ENCODE measurements around the gene FRY.

FRY gene

DNA sequence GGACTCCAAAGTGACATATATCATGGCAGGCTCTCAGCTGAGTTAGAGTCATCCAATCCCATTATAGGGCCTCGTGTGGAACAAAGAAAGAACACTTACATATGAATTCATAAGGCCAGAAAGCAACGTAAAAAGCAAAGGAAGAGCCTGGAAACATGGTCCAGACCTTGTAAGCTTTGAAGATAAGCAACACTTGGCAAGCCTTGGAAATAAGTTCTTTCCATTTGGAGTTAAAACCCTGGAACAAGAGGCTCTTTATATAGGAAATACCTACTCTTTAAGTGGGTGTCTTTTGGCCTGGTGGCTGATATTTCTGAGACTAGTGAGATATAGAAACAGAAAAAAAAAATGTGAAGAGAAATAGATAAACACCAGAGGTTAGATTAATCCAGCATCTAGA, 234.2 kb downstream of the FRY start:
- 70 to 85% methylated on average over 2 of the region's 2 CpGs for WGBS, 2 experiments (ENCODE audit: insufficient coverage in 2 of 2)

GRCh38 chr13:32266130-32266529, 234.6 kb downstream of the FRY start:
- no peak overlapping the region for H3K27ac ChIP-seq (ENCODE audit: low read depth, low read length, severe bottlenecking)
- H3K36me3 ChIP-seq (ENCODE audit: control insufficient read depth, insufficient read depth, low read length): no peaks in the 10 kb centered on the region
- no peak overlapping the region for H3K4me3 ChIP-seq (ENCODE audit: extremely low read depth, insufficient read depth, low read length, poor library complexity, severe bottlenecking)
- H3K9me3 ChIP-seq (ENCODE audit: control insufficient read depth, low read length): no peaks in the 10 kb centered on the region
- H3K4me1 ChIP-seq (ENCODE audit: control insufficient read depth, insufficient read depth, low read length, poor library complexity, severe bottlenecking): peaks cover 26% of the 10 kb centered on the region
- 100% methylated on average over 1 of the region's 1 CpG; no CpG with 5 or more reads in 1 of the 2 experiments for WGBS, 2 experiments (ENCODE audit: insufficient coverage in 2 of 2)

More for the DNA sequence above, 234.2 kb downstream of the FRY start:
- H3K4me3 ChIP-seq (ENCODE audit: extremely low read depth, insufficient read depth, low read length, poor library complexity, severe bottlenecking): no peak overlapping the region
- peaks cover 30% of the 10 kb centered on the region for H3K4me1 ChIP-seq (ENCODE audit: control insufficient read depth, insufficient read depth, low read length, poor library complexity, severe bottlenecking)
- no peaks in the 10 kb centered on the region for H3K9me3 ChIP-seq (ENCODE audit: control insufficient read depth, low read length)
- H3K27ac ChIP-seq (ENCODE audit: low read depth, low read length, severe bottlenecking): no peak overlapping the region
- no peaks in the 10 kb centered on the region for H3K36me3 ChIP-seq (ENCODE audit: control insufficient read depth, insufficient read depth, low read length)

DNA sequence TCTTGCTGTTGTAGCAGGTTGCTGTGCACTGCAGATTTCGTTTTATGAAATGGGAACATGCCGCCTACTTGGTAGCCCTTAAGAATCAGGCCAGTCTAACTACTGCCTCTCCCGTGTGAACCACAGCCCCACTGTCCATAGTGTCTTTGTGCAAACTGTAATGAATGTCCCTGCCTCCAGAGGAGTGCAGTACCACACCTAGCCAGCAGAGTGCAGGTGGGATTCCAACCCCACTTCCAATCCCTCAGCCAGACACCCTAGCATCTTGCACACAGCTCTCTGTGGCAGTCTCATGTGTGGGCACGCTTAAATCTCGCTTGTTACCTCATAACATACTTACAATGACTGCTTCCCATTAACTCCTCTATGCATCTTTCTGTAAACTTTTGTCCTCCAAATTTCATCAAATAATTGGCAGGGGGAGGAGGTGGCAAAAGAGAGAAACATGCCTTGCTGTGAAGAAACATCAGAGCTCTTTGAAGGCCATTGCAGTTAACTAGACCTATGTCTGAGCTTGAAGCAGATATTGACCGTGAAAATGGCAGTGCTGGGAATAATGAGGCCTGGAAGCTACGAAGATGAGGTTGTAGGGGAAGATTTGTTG, 236.4 kb downstream of the FRY start:
- no peak overlapping the region for H3K4me3 ChIP-seq (ENCODE audit: extremely low read depth, insufficient read depth, low read length, poor library complexity, severe bottlenecking)
- no peaks in the 10 kb centered on the region for H3K9me3 ChIP-seq (ENCODE audit: control insufficient read depth, low read length)
- 75 to 79% methylated on average over 3 to 6 of the region's 7 CpGs for WGBS, 2 experiments (ENCODE audit: insufficient coverage in 2 of 2)
- H3K4me1 ChIP-seq (ENCODE audit: control insufficient read depth, insufficient read depth, low read length, poor library complexity, severe bottlenecking): peaks cover 10% of the 10 kb centered on the region
- no peak overlapping the region for H3K27ac ChIP-seq (ENCODE audit: low read depth, low read length, severe bottlenecking)
- H3K36me3 ChIP-seq (ENCODE audit: control insufficient read depth, insufficient read depth, low read length): no peaks in the 10 kb centered on the region

DNA sequence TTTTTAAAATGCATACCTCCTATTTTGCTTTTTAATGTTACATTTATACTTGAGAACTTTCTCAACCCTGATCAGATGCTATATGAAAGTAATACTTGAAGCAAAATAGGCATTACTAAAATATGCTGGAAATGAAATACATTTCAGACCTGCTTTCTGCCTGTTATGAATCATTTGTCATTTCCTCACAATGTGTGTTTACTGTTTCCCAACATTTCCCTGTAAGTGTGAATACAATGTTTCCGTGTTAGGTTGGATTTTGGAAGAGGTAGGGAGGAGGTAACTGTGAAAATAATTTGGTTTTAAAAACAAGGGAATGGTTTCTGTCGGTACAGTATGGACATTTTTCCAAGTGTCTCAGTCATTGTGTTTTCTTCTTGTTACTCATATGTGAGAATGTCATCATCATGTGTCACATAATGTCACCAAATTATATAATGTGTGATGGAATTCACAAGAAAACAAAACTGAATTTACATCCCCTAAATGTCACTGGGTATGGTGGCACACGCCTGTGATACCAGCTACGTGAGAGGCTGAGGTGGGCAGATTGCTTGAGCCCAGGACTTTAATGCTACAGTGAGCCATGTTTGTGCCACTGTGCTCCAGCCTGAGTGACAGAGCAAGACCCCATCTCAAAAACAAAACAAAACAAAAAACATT, 240.6 kb downstream of the FRY start:
- H3K27ac ChIP-seq (ENCODE audit: low read depth, low read length, severe bottlenecking): no peak overlapping the region
- WGBS, 2 experiments (ENCODE audit: insufficient coverage in 2 of 2): 83 to 90% methylated on average over 1 to 2 of the region's 4 CpGs
- H3K36me3 ChIP-seq (ENCODE audit: control insufficient read depth, insufficient read depth, low read length): no peaks in the 10 kb centered on the region
- no peak overlapping the region for H3K4me3 ChIP-seq (ENCODE audit: extremely low read depth, insufficient read depth, low read length, poor library complexity, severe bottlenecking)
- no peaks in the 10 kb centered on the region for H3K4me1 ChIP-seq (ENCODE audit: control insufficient read depth, insufficient read depth, low read length, poor library complexity, severe bottlenecking)
- H3K9me3 ChIP-seq (ENCODE audit: control insufficient read depth, low read length): no peaks in the 10 kb centered on the region

DNA sequence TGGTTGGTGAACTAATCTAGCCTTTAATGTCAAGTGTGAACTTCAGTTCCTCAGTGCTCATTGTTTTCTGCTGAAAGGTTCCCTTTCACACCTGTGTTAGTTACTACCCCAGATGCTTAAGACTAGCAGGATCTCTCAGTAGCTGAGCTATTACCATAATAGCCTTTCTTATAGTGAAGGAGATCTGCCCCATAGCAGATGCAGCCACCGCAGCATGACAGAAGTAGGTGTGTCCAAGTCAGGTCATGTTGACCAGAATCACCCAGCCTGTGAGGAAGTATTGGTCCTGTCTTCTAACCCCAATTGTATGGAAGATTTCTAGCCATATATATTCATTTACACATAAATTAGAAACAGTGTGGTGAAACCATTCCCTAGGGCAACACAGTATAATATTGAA, 246.3 kb downstream of the FRY start:
- no peaks in the 10 kb centered on the region for H3K9me3 ChIP-seq (ENCODE audit: control insufficient read depth, low read length)
- H3K4me1 ChIP-seq (ENCODE audit: control insufficient read depth, insufficient read depth, low read length, poor library complexity, severe bottlenecking): peaks cover 3% of the 10 kb centered on the region
- no CpG with 5 or more reads among the region's 1 CpG for WGBS, 2 experiments (ENCODE audit: insufficient coverage in 2 of 2)
- no peak overlapping the region for H3K4me3 ChIP-seq (ENCODE audit: extremely low read depth, insufficient read depth, low read length, poor library complexity, severe bottlenecking)
- H3K27ac ChIP-seq (ENCODE audit: low read depth, low read length, severe bottlenecking): no peak overlapping the region
- no peaks in the 10 kb centered on the region for H3K36me3 ChIP-seq (ENCODE audit: control insufficient read depth, insufficient read depth, low read length)

- Histone ChIP-seq H3K4me1 (ENCODE audit: control insufficient read depth, insufficient read depth, low read length, poor library complexity, severe bottlenecking) (peaks cover 3% of the 10 kb centered on the region), H3K4me3 (ENCODE audit: extremely low read depth, insufficient read depth, low read length, poor library complexity, severe bottlenecking) (no peak overlapping the region), H3K36me3 (ENCODE audit: control insufficient read depth, insufficient read depth, low read length) (no peaks in the 10 kb centered on the region), H3K9me3 (ENCODE audit: control insufficient read depth, low read length) (no peaks in the 10 kb centered on the region), H3K27ac (ENCODE audit: low read depth, low read length, severe bottlenecking) (no peak overlapping the region)
- WGBS, 2 experiments (ENCODE audit: insufficient coverage in 2 of 2): no CpG with 5 or more reads among the region's 3 CpGs
These were observed 246.9 kb downstream of the FRY start for GRCh38 chr13:32278426-32278825.

- WGBS, 2 experiments (ENCODE audit: insufficient coverage in 2 of 2): 100% methylated on average over 1 of the region's 1 CpG; no CpG with 5 or more reads in 1 of the 2 experiments
- Histone ChIP-seq H3K36me3 (ENCODE audit: control insufficient read depth, insufficient read depth, low read length) (no peaks in the 10 kb centered on the region), H3K4me1 (ENCODE audit: control insufficient read depth, insufficient read depth, low read length, poor library complexity, severe bottlenecking) (peaks cover 5% of the 10 kb centered on the region), H3K4me3 (ENCODE audit: extremely low read depth, insufficient read depth, low read length, poor library complexity, severe bottlenecking) (no peak overlapping the region), H3K9me3 (ENCODE audit: control insufficient read depth, low read length) (no peaks in the 10 kb centered on the region), H3K27ac (ENCODE audit: low read depth, low read length, severe bottlenecking) (no peak overlapping the region)
These were observed 249.5 kb downstream of the FRY start for GRCh38 chr13:32281096-32281495.

DNA sequence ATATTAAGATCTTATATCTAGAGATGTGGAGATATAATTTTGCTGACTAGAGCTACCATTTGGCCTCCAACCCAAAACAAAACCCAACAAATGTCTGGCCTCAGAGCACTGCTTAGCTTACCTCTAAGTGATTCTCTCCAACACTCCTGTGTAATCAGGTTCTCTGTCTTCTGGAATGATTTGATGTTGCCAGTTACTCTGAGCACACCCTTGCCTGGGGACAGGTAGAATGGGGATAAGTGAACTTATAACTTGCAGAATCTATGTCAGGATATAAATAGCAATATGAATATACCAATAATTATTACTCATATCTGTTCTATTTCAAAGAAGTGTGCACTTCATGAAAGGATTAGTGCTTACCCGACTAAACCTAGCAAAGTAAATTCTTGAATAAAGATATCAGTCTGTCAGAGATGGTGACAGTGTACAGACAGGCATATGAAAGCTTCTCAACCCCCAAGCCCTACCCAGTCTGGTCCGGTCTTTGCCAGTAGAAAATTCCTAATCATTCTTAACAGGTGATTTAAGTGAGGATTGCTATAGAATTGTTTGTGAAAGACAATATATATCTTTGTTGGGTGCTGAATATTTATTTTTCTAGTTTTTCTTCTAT, 250.6 kb downstream of the FRY start:
- WGBS, 2 experiments (ENCODE audit: insufficient coverage in 2 of 2): no CpG with 5 or more reads among the region's 2 CpGs

DNA sequence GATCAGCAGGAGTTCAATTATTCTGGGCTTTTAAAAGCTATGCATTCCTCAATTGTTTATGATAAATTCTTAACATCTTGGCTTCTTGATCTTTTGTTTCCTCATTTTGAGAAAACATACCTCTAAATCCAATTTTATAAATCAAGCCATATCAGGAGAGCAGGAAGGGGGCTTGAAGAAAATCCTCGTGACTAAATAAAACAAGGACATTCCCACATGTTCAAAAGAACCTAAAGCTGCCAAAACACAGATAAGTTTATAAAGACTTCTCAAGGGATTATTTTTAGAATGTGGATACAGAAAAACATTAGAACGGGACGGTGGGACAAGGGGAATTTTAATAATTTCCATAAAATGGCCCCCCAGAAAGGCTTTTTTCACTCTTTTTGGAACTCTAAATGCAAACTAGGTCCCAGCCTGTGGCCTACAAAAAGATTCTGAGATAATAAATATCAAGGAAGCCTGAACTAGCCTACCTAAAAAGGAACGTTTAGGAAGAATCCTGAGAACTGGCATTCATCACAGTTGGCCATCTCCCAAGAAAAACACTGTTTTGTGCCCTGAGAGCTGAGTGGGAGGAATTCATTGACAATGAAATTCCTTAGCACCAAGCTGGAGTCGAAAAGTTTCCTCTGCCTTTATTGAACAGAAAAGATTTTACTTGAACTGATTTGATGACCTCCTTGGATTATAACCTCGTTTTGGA, 253.5 kb downstream of the FRY start:
- Histone ChIP-seq H3K4me3 (ENCODE audit: extremely low read depth, insufficient read depth, low read length, poor library complexity, severe bottlenecking) (no peak overlapping the region), H3K27ac (ENCODE audit: low read depth, low read length, severe bottlenecking) (peak overlapping the region; percentile 62), H3K36me3 (ENCODE audit: control insufficient read depth, insufficient read depth, low read length) (no peaks in the 10 kb centered on the region), H3K9me3 (ENCODE audit: control insufficient read depth, low read length) (no peaks in the 10 kb centered on the region), H3K4me1 (ENCODE audit: control insufficient read depth, insufficient read depth, low read length, poor library complexity, severe bottlenecking) (peaks cover 3% of the 10 kb centered on the region)
- 37 to 68% methylated on average over 3 of the region's 6 CpGs for WGBS, 2 experiments (ENCODE audit: insufficient coverage in 2 of 2)

More for the DNA sequence above, 250.6 kb downstream of the FRY start:
- Histone ChIP-seq H3K4me1 (ENCODE audit: control insufficient read depth, insufficient read depth, low read length, poor library complexity, severe bottlenecking) (peaks cover 5% of the 10 kb centered on the region), H3K4me3 (ENCODE audit: extremely low read depth, insufficient read depth, low read length, poor library complexity, severe bottlenecking) (no peak overlapping the region), H3K9me3 (ENCODE audit: control insufficient read depth, low read length) (no peaks in the 10 kb centered on the region), H3K27ac (ENCODE audit: low read depth, low read length, severe bottlenecking) (no peak overlapping the region), H3K36me3 (ENCODE audit: control insufficient read depth, insufficient read depth, low read length) (no peaks in the 10 kb centered on the region)

DNA sequence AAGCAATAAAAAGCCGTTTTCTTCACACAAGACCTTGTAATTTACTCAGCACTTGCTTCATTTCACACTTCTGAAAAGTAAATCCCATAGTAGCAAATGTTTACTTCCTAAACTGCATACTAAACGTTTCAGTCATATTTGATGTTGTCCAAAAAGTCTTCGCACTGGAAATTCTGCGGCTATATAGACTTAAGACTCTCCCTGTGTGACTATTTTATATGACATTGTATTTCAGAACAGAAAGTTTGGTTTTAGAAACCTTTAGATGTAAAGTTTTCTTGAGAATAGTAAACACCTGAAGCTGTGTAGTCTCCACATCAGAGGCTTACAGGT, 254.0 kb downstream of the FRY start:
- Histone ChIP-seq H3K9me3 (ENCODE audit: control insufficient read depth, low read length) (no peaks in the 10 kb centered on the region), H3K27ac (ENCODE audit: low read depth, low read length, severe bottlenecking) (peak overlapping the region; percentile 62), H3K4me1 (ENCODE audit: control insufficient read depth, insufficient read depth, low read length, poor library complexity, severe bottlenecking) (peaks cover 3% of the 10 kb centered on the region), H3K36me3 (ENCODE audit: control insufficient read depth, insufficient read depth, low read length) (no peaks in the 10 kb centered on the region), H3K4me3 (ENCODE audit: extremely low read depth, insufficient read depth, low read length, poor library complexity, severe bottlenecking) (no peak overlapping the region)
- whole genome bisulfite sequencing, 2 experiments (ENCODE audit: insufficient coverage in 2 of 2): 64 to 93% methylated on average over 1 to 2 of the region's 4 CpGs
